Measurements from ENCODE around the gene ASB15. TPM values are rescaled to one million over a fixed set of nuclear protein-coding genes. Genes with fewer than 3 reads are reported as not detected.

Gene ASB15
- polyA plus RNA-seq, 1 experiment = not detected

DNA sequence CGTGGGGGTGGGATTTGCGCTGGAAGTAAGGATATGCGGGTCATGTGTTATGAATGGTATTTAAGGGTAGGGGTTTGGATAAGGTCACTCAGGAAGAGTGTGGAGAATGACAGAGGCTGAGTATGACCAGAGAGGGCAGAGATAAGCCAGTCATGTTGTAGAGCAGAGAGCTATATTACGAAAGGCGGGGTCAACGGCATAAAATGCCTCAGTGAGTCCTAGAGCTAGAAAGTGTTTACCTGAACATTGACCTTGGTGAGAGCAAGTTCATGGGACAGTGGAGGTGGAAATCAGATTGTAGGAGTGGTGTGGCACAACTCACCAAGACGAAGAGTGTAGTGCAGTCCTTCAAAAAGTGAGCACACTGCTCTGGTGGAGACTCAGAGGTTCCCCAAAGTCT is 67.9 kb downstream of the ASB15 start:
- Histone ChIP-seq H3K9me3 (ENCODE audit: control insufficient read depth, insufficient read depth, low read length) (no peaks in the 10 kb centered on the region), H3K27ac (ENCODE audit: low read depth, low read length) (no peak overlapping the region), H3K4me3 (ENCODE audit: low read depth, low read length) (no peak overlapping the region), H3K27me3 (ENCODE audit: control insufficient read depth, insufficient read depth, low read length) (no peaks in the 10 kb centered on the region)
- DNase-seq (ENCODE audit: low read depth, low spot score) = no peak
- CTCF ChIA-PET = interaction anchor here (0.6 kb wide), 1 partner anchor 157 kb away, joined by 10 read pairs; no protein-coding TSS in a partner anchor
- POLR2A ChIA-PET = no interaction called here
- TF ChIP-seq, protein P1, sequence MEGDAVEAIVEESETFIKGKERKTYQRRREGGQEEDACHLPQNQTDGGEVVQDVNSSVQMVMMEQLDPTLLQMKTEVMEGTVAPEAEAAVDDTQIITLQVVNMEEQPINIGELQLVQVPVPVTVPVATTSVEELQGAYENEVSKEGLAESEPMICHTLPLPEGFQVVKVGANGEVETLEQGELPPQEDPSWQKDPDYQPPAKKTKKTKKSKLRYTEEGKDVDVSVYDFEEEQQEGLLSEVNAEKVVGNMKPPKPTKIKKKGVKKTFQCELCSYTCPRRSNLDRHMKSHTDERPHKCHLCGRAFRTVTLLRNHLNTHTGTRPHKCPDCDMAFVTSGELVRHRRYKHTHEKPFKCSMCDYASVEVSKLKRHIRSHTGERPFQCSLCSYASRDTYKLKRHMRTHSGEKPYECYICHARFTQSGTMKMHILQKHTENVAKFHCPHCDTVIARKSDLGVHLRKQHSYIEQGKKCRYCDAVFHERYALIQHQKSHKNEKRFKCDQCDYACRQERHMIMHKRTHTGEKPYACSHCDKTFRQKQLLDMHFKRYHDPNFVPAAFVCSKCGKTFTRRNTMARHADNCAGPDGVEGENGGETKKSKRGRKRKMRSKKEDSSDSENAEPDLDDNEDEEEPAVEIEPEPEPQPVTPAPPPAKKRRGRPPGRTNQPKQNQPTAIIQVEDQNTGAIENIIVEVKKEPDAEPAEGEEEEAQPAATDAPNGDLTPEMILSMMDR (IDR thresholded peaks at IDR 0.05; ENCODE audit: low read depth, low read length) = no peak

DNA sequence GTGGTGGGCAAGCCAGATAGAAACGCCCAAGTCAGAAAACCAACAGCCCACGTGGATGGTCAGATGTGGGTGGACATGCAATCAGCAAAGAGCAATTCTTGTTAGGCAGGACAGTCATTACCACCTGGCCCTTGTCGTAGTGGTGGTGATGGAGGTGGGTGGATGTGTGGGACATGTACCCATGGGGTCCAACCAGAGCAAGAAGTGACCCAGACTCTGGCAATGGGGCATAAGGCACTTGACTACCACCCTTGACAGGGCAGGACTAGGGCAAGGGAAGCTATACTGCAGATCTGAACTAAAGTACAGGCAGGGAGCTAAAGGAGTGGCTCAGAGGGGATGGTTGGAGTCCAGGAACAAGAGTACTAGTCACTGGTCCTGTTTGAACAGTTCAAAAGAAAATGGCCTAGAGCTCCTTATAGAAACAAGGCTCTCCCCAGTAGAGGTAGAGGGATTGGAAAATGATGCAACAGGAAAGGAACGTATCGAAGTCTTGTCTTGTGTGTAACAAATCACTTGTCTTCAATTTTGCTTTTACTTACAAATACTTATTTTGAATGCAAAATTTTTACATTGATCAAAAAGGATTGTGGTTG is 71.6 kb downstream of the ASB15 start:
- H3K27me3 ChIP-seq (ENCODE audit: control insufficient read depth, insufficient read depth, low read length) = no peaks in the 10 kb centered on the region
- CTCF ChIA-PET = interaction anchor here (1.2 to 2.2 kb wide), 3 partner anchors 9 to 192 kb away, joined by 3 to 8 read pairs (median 5); no protein-coding TSS in a partner anchor
- no peak for DNase-seq (ENCODE audit: low read depth, low spot score)
- TF ChIP-seq, protein P1 (IDR thresholded peaks at IDR 0.05; ENCODE audit: low read depth, low read length) = no peak
- POLR2A ChIA-PET = no interaction called here
- no peaks in the 10 kb centered on the region for H3K9me3 ChIP-seq (ENCODE audit: control insufficient read depth, insufficient read depth, low read length)
- no peak overlapping the region for H3K4me3 ChIP-seq (ENCODE audit: low read depth, low read length)
- H3K27ac ChIP-seq (ENCODE audit: low read depth, low read length) = no peak overlapping the region

DNA sequence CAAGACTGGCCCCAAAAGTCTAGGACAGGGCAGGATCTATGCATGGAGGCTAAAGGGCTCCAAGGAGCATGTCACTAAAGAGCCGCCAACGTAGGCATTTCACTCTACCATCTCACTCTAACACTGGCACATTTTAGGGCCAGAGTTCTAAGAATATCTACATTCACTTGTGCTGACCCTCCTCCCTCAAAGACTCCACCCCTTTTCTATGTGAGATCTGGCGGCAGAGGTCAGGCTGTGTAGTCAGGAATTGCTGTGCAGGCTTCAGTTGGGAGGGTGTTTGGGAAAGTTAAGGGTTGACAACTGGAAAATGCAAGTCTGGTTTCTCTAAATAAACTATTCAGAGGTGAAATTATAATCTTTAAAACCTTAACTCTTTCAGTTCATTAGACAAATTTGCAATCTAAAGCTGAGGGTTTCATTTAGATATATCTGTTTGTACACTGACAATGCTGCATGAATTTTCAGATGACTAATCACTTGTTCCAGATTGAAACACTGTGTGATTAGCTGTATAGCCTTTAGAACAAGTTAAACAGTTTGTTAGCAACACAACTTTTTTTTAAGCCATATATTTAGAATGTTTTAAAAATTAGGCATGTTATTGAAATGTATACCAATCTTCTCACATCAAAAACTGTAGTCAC is 72.3 kb downstream of the ASB15 start:
- H3K4me3 ChIP-seq (ENCODE audit: low read depth, low read length) = no peak overlapping the region
- no peak for DNase-seq (ENCODE audit: low read depth, low spot score)
- TF ChIP-seq, protein P1 (IDR thresholded peaks at IDR 0.05; ENCODE audit: low read depth, low read length) = no peak
- H3K27ac ChIP-seq (ENCODE audit: low read depth, low read length) = no peak overlapping the region
- POLR2A ChIA-PET = no interaction called here
- no peaks in the 10 kb centered on the region for H3K27me3 ChIP-seq (ENCODE audit: control insufficient read depth, insufficient read depth, low read length)
- CTCF ChIA-PET = interaction anchor here (0.7 to 2.2 kb wide), 6 partner anchors 9 to 1169 kb away, joined by 3 to 8 read pairs (median 4); no protein-coding TSS in a partner anchor
- H3K9me3 ChIP-seq (ENCODE audit: control insufficient read depth, insufficient read depth, low read length) = no peaks in the 10 kb centered on the region

DNA sequence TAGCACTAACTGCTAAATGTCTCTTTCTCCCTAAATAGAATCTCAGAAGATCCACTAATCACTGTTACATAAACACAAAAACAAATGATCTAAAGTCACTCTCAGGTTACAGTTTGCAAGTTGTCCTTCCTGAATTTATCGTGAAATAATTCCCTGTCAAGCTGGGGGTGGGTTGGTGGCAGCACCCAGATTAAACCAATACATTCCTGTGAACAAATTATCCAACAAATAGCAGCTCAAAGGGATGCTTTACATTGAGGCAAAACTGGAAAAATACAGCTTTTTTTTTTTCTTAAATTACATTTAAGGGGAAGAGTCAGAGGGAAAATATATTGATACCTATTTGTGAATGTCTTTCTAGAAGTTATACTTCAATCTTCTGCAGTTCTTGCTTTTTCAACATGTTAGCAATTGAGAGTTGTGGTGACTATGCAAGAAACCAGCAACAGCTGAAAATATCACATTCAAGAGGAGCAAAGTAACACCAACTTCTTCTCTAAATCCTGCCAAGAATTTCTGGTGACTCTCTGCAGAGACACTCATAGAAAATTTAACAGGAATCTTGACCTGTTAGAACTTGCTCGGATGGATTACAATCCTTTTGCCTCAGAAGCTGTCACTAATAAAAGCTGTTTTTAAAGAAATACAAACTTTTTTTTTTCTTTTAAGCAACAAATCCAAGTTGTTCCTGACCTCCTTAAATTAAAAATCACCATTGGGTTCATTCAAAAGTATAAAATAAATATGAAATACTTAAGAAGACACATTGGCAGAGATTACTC is 73.0 kb downstream of the ASB15 start:
- ChIA-PET CTCF (interaction anchor here (0.7 to 1.7 kb wide), 6 partner anchors 8 to 1168 kb away, joined by 3 to 7 read pairs (median 4); no protein-coding TSS in a partner anchor), POLR2A (no interaction called here)
- no peak for DNase-seq (ENCODE audit: low read depth, low spot score)
- TF ChIP-seq, protein P1 (IDR thresholded peaks at IDR 0.05; ENCODE audit: low read depth, low read length) = no peak
- no peak overlapping the region for H3K27ac ChIP-seq (ENCODE audit: low read depth, low read length)
- H3K27me3 ChIP-seq (ENCODE audit: control insufficient read depth, insufficient read depth, low read length) = no peaks in the 10 kb centered on the region
- H3K4me3 ChIP-seq (ENCODE audit: low read depth, low read length) = no peak overlapping the region
- H3K9me3 ChIP-seq (ENCODE audit: control insufficient read depth, insufficient read depth, low read length) = no peaks in the 10 kb centered on the region

DNA sequence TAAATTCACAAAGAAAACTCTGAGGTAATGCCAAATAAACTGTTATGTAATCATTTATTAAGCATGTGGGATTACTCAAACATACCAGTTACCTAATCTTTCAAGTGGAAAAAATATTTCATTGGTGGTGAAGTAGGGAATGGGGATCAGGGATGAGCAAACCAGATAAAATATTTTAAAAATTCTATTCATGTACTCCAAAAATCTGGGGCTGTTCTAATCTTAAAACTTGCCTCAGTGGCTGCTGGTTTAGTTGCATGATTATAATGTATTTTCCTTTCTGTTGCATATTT is 73.5 kb downstream of the ASB15 start:
- H3K9me3 ChIP-seq (ENCODE audit: control insufficient read depth, insufficient read depth, low read length) = no peaks in the 10 kb centered on the region
- no peak overlapping the region for H3K4me3 ChIP-seq (ENCODE audit: low read depth, low read length)
- no peaks in the 10 kb centered on the region for H3K27me3 ChIP-seq (ENCODE audit: control insufficient read depth, insufficient read depth, low read length)
- ChIA-PET POLR2A (no interaction called here), CTCF (interaction anchor here (1.3 to 1.5 kb wide), 2 partner anchors 7 to 197 kb away, joined by 4 to 7 read pairs; no protein-coding TSS in a partner anchor)
- DNase-seq (ENCODE audit: low read depth, low spot score) = no peak
- TF ChIP-seq, protein P1 (IDR thresholded peaks at IDR 0.05; ENCODE audit: low read depth, low read length) = no peak
- no peak overlapping the region for H3K27ac ChIP-seq (ENCODE audit: low read depth, low read length)
